Measurements from ENCODE around the gene CA5A.
"Not testable (repeated sequence)": the region's sequence is repeated elsewhere in the genome, so short reads cannot be mapped to it uniquely, and the experiment has no call there.

Gene CA5A

GRCh38 chr16:87868254-87869029 lies 67.9 kb downstream of the CA5A start:
- Histone ChIP-seq H3K27ac (peak overlapping the region in 10 of 11 experiments; percentile 63 to 95 (median 82); a peak in 21 of 22 replicates), H3K4me2 (peak overlapping the region; percentile 84 to 100 (median 93)), H3K4me3 (peak overlapping the region; percentile 71 to 97 (median 85)), H4K20me1 (peaks cover 37 to 58% (median 57%) of the 10 kb centered on the region in 11 experiments; a peak in 21 of 22 replicates), H3K9ac (peak overlapping the region; percentile 73 to 98 (median 85)), H3K4me1 (peaks cover 56 to 74% (median 66%) of the 10 kb centered on the region in 10 experiments), H3K36me3 (peaks cover 0 to 46% (median 27%) of the 10 kb centered on the region in 11 experiments; a peak in 17 of 22 replicates)
- not testable (repeated sequence) for H3K9me3 ChIP-seq (replicated peaks in 1 of 11); H3K27me3 ChIP-seq
- TF ChIP-seq Cebpa-rat (IDR thresholded peaks at IDR 0.05), result peak in 1 of 11 experiments; percentile 36; a peak in 1 of 22 replicates

- peaks cover 68 to 80% (median 74%) of the 10 kb centered on the region in 10 experiments for H3K4me1 ChIP-seq
- peak overlapping the region; percentile 61 to 98 (median 85); a peak in 19 of 22 replicates for H3K9ac ChIP-seq
- not testable (repeated sequence) for H3K27me3 ChIP-seq; H3K9me3 ChIP-seq (replicated peaks in 1 of 11)
- peaks cover 0 to 69% (median 51%) of the 10 kb centered on the region in 11 experiments; a peak in 18 of 22 replicates for H3K36me3 ChIP-seq
- H3K4me2 ChIP-seq, result peak overlapping the region; percentile 84 to 100 (median 93)
- H3K4me3 ChIP-seq, result peak overlapping the region; percentile 71 to 97 (median 85)
- H3K27ac ChIP-seq, result peak overlapping the region in 8 of 11 experiments; percentile 21 to 95 (median 50); a peak in 14 of 22 replicates
- H4K20me1 ChIP-seq, result peaks cover 61 to 82% (median 81%) of the 10 kb centered on the region in 11 experiments; a peak in 21 of 22 replicates
Measured at GRCh38 chr16:87865902-87866555, 70.3 kb downstream of the CA5A start.

- H4K20me1 ChIP-seq, result peaks cover 67 to 98% (median 97%) of the 10 kb centered on the region in 11 experiments; a peak in 21 of 22 replicates
Measured at GRCh38 chr16:87864331-87864989, 71.9 kb downstream of the CA5A start.

GRCh38 chr16:87863327-87863635 lies 73.0 kb downstream of the CA5A start:
- Histone ChIP-seq H3K4me1 (peaks cover 80 to 92% (median 86%) of the 10 kb centered on the region in 10 experiments), H3K9ac (peak overlapping the region in 6 of 11 experiments; percentile 32 to 70 (median 58); a peak in 8 of 22 replicates), H3K36me3 (peaks cover 0 to 96% (median 69%) of the 10 kb centered on the region in 11 experiments; a peak in 18 of 22 replicates), H3K4me2 (peak overlapping the region; percentile 79 to 100 (median 92)), H3K4me3 (peak overlapping the region in 6 of 10 experiments; percentile 7 to 48 (median 34); a peak in 7 of 20 replicates), H4K20me1 (peaks cover 72 to 100% (median 100%) of the 10 kb centered on the region in 11 experiments; a peak in 21 of 22 replicates)
- not testable (repeated sequence) for H3K27ac ChIP-seq; H3K9me3 ChIP-seq (replicated peaks in 1 of 11); H3K27me3 ChIP-seq

More at GRCh38 chr16:87864331-87864989, 71.9 kb downstream of the CA5A start:
- peaks cover 0 to 84% (median 62%) of the 10 kb centered on the region in 11 experiments; a peak in 18 of 22 replicates for H3K36me3 ChIP-seq
- no peak overlapping the region for H3K27ac ChIP-seq
- H3K9ac ChIP-seq, result peak overlapping the region in 10 of 11 experiments; percentile 15 to 98 (median 84); a peak in 15 of 22 replicates
- peak overlapping the region; percentile 84 to 100 (median 93) for H3K4me2 ChIP-seq
- peak overlapping the region in 6 of 10 experiments; percentile 11 to 97 (median 90); a peak in 11 of 20 replicates for H3K4me3 ChIP-seq
- no peaks in the 10 kb centered on the region for H3K9me3 ChIP-seq (replicated peaks in 1 of 11)
- peaks cover 68 to 81% (median 75%) of the 10 kb centered on the region in 10 experiments for H3K4me1 ChIP-seq
- TF ChIP-seq Cebpa-rat (IDR thresholded peaks at IDR 0.05), result no peak
- H3K27me3 ChIP-seq, result no peaks in the 10 kb centered on the region

GRCh38 chr16:87862597-87863326 lies 73.6 kb downstream of the CA5A start:
- peak overlapping the region in 8 of 11 experiments; percentile 16 to 70 (median 33); a peak in 10 of 22 replicates for H3K9ac ChIP-seq
- peak overlapping the region; percentile 79 to 100 (median 92) for H3K4me2 ChIP-seq
- peaks cover 85 to 97% (median 92%) of the 10 kb centered on the region in 10 experiments for H3K4me1 ChIP-seq
- H3K9me3 ChIP-seq (replicated peaks in 1 of 11); H3K27me3 ChIP-seq: not testable (repeated sequence)
- peak overlapping the region in 6 of 10 experiments; percentile 26 to 48 (median 34); a peak in 9 of 20 replicates for H3K4me3 ChIP-seq
- H4K20me1 ChIP-seq, result peaks cover 68 to 100% (median 100%) of the 10 kb centered on the region in 11 experiments; a peak in 21 of 22 replicates
- peaks cover 0 to 99% (median 73%) of the 10 kb centered on the region in 11 experiments; a peak in 18 of 22 replicates for H3K36me3 ChIP-seq
- peak overlapping the region in 3 of 11 experiments; percentile 8 to 79 (median 32); a peak in 3 of 22 replicates for H3K27ac ChIP-seq

- not testable (repeated sequence) for H3K9me3 ChIP-seq (replicated peaks in 1 of 11); H3K27me3 ChIP-seq
- Histone ChIP-seq H3K36me3 (peaks cover 0 to 99% (median 73%) of the 10 kb centered on the region in 11 experiments; a peak in 18 of 22 replicates), H3K4me2 (peak overlapping the region; percentile 79 to 100 (median 92)), H3K9ac (peak overlapping the region in 8 of 11 experiments; percentile 39 to 70 (median 52); a peak in 15 of 22 replicates), H3K4me1 (peaks cover 93 to 100% (median 99%) of the 10 kb centered on the region in 10 experiments), H3K4me3 (peak overlapping the region in 8 of 10 experiments; percentile 18 to 53 (median 41); a peak in 13 of 20 replicates), H4K20me1 (peaks cover 60 to 100% (median 100%) of the 10 kb centered on the region in 11 experiments; a peak in 21 of 22 replicates), H3K27ac (peak overlapping the region in 9 of 11 experiments; percentile 15 to 79 (median 53); a peak in 13 of 22 replicates)
Measured at GRCh38 chr16:87861300-87862099, 74.8 kb downstream of the CA5A start.

Data from BLaER1 treated with 17β-estradiol and CSF1 and Interleukin-3, amounts not matched to agents 10 nM and 100 nM (cell line).